HFFc6 (cell line): ENCODE measurements around the gene TOR2A. TPM values are rescaled to one million over a fixed set of nuclear protein-coding genes. Genes with fewer than 3 reads are reported as not detected.

Experiments used
- DNase-seq: peaks from one replicate; pipeline ENCODE4 v3.0.0-alpha.2; 2018
- H3K27ac Mint-ChIP-seq: 2 replicates; pipeline ENCODE4 v1.8.0; 2020; ENCODE audit warnings: mild to moderate bottlenecking, mixed read lengths
- H3K27me3 Mint-ChIP-seq: 2 replicates; pipeline ENCODE4 v1.8.0; 2021; ENCODE audit warnings: mild to moderate bottlenecking, moderate library complexity, mixed read lengths; ENCODE audit not compliant: insufficient read depth
- H3K36me3 Mint-ChIP-seq: 2 replicates; pipeline ENCODE4 v1.8.0; 2021; ENCODE audit warnings: low read depth, mixed read lengths
- H3K4me1 Mint-ChIP-seq: 2 replicates; pipeline ENCODE4 v1.8.0; 2020; ENCODE audit warnings: low read depth, mixed read lengths
- H3K4me3 Mint-ChIP-seq: 2 replicates; pipeline ENCODE4 v1.8.0; 2020; ENCODE audit warnings: mild to moderate bottlenecking, moderate library complexity, mixed read lengths
- H3K9me3 Mint-ChIP-seq: 2 replicates; pipeline ENCODE4 v1.8.0; 2020; ENCODE audit warnings: mild to moderate bottlenecking, mixed read lengths
- CTCF ChIP-seq: fragments of 200-600 bp; sonication (generic); IDR thresholded peaks from 2 replicates; pipeline ENCODE4 v1.5.0; 2021; ENCODE audit warnings: antibody characterized with exemption, mild to moderate bottlenecking
- total RNA-seq, 6 experiments: library from RNA; stranded (reverse); fragmentation: NEBNext Ultra II Directional; extraction: Animal tissue kit (Norgen Biotek cat#: 25700); gene quantifications; 2 replicates in 1 of 6; 3 replicates in 5 of 6; pipeline ENCODE4 v1.2.3, GENCODE V29; 2021

Gene TOR2A
- total RNA-seq, 6 experiments from 2014 or later, result 6.6 to 8.3 (median 8.1) TPM

- no peaks in the 10 kb centered on the region for H3K9me3 Mint-ChIP-seq
- TF ChIP-seq CTCF, result no peak
- no peaks in the 10 kb centered on the region for H3K36me3 Mint-ChIP-seq
- H3K27me3 Mint-ChIP-seq, result peaks cover 32% of the 10 kb centered on the region
- no peak overlapping the region for H3K27ac Mint-ChIP-seq
- H3K4me3 Mint-ChIP-seq, result peak overlapping the region; percentile 87
- DNase-seq, result peak; percentile 96
- H3K4me1 Mint-ChIP-seq, result peaks cover 8% of the 10 kb centered on the region
These were observed 35.9 kb upstream of the TOR2A start for GRCh38 chr9:127770905-127771569.

- no peak for TF ChIP-seq CTCF
- no peak overlapping the region for H3K27ac Mint-ChIP-seq
These were observed 35.5 kb upstream of the TOR2A start for GRCh38 chr9:127770583-127770904.

GRCh38 chr9:127769929-127770582 is 35.0 kb upstream of the TOR2A start:
- Mint-ChIP-seq H3K9me3 (no peaks in the 10 kb centered on the region), H3K27me3 (peaks cover 32% of the 10 kb centered on the region), H3K36me3 (no peaks in the 10 kb centered on the region), H3K4me1 (peaks cover 8% of the 10 kb centered on the region), H3K27ac (no peak overlapping the region), H3K4me3 (peak overlapping the region; percentile 87; the same call in 1 of the 2 replicates)
- no peak for TF ChIP-seq CTCF
- DNase-seq, result no peak

More at GRCh38 chr9:127770583-127770904, 35.5 kb upstream of the TOR2A start:
- DNase-seq, result no peak
- peaks cover 32% of the 10 kb centered on the region for H3K27me3 Mint-ChIP-seq
- peak overlapping the region; percentile 87 for H3K4me3 Mint-ChIP-seq
- H3K4me1 Mint-ChIP-seq, result peaks cover 8% of the 10 kb centered on the region
- H3K36me3 Mint-ChIP-seq, result no peaks in the 10 kb centered on the region
- H3K9me3 Mint-ChIP-seq, result no peaks in the 10 kb centered on the region

- H3K27me3 Mint-ChIP-seq, result peaks cover 27% of the 10 kb centered on the region
- peaks cover 8% of the 10 kb centered on the region for H3K4me1 Mint-ChIP-seq
- TF ChIP-seq CTCF, result no peak
- DNase-seq, result no peak
- H3K36me3 Mint-ChIP-seq, result no peaks in the 10 kb centered on the region
- H3K4me3 Mint-ChIP-seq, result no peak overlapping the region
- no peaks in the 10 kb centered on the region for H3K9me3 Mint-ChIP-seq
- no peak overlapping the region for H3K27ac Mint-ChIP-seq
These were observed 34.0 kb upstream of the TOR2A start for GRCh38 chr9:127769101-127769500.

- no peak overlapping the region for H3K4me3 Mint-ChIP-seq
- H3K36me3 Mint-ChIP-seq, result no peaks in the 10 kb centered on the region
- peaks cover 8% of the 10 kb centered on the region for H3K4me1 Mint-ChIP-seq
- peaks cover 23% of the 10 kb centered on the region for H3K27me3 Mint-ChIP-seq
- no peak for TF ChIP-seq CTCF
- no peak overlapping the region for H3K27ac Mint-ChIP-seq
- no peak for DNase-seq
- no peaks in the 10 kb centered on the region for H3K9me3 Mint-ChIP-seq
These were observed 33.6 kb upstream of the TOR2A start for GRCh38 chr9:127768698-127769097.
